ENCODE data around the gene FRMD6. TPM values are rescaled to one million over a fixed set of nuclear protein-coding genes. Genes with fewer than 3 reads are reported as not detected.
A peak's percentile ranks its signal among the peaks of the same experiment; 100 is the strongest.

Gene FRMD6
- total RNA-seq, 1 donor from 2014 or later: 104 TPM

DNA sequence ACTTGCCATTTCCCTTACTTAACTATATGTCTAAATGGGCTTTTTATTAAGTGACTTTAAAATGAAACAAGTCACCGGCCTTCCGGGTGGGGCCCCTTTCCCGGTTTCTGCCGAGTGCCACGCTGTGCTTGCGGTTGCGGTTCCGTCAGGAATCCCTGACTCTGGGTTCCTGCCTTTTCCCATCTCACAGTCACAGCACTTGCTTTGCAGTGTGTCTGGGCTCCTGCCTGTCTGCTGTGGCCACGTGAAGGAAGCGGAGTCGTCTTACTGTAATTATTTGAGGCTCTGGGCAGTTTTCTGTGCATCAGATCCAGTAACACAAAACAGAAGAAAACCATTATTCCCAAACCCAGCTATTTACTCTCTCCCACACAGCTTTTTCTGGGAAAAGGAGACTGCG is 44.0 kb upstream of the FRMD6 start:
- intact Hi-C loops (cut with DNase I): no loop called here
- H3K27ac ChIP-seq: no peak overlapping the region
- no peaks in the 10 kb centered on the region for H3K36me3 ChIP-seq
- H3K27me3 ChIP-seq: no peaks in the 10 kb centered on the region
- TF ChIP-seq, protein P1, sequence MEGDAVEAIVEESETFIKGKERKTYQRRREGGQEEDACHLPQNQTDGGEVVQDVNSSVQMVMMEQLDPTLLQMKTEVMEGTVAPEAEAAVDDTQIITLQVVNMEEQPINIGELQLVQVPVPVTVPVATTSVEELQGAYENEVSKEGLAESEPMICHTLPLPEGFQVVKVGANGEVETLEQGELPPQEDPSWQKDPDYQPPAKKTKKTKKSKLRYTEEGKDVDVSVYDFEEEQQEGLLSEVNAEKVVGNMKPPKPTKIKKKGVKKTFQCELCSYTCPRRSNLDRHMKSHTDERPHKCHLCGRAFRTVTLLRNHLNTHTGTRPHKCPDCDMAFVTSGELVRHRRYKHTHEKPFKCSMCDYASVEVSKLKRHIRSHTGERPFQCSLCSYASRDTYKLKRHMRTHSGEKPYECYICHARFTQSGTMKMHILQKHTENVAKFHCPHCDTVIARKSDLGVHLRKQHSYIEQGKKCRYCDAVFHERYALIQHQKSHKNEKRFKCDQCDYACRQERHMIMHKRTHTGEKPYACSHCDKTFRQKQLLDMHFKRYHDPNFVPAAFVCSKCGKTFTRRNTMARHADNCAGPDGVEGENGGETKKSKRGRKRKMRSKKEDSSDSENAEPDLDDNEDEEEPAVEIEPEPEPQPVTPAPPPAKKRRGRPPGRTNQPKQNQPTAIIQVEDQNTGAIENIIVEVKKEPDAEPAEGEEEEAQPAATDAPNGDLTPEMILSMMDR (IDR thresholded peaks at IDR 0.05): no peak
- H3K9me3 ChIP-seq: no peaks in the 10 kb centered on the region
- H3K4me3 ChIP-seq: peak overlapping the region in 1 of 2 donors; percentile 21
- peaks cover 0 to 3% of the 10 kb centered on the region in 2 donors for H3K4me1 ChIP-seq
- DNase-seq (ENCODE audit: low spot score in 2 of 2): no peak

DNA sequence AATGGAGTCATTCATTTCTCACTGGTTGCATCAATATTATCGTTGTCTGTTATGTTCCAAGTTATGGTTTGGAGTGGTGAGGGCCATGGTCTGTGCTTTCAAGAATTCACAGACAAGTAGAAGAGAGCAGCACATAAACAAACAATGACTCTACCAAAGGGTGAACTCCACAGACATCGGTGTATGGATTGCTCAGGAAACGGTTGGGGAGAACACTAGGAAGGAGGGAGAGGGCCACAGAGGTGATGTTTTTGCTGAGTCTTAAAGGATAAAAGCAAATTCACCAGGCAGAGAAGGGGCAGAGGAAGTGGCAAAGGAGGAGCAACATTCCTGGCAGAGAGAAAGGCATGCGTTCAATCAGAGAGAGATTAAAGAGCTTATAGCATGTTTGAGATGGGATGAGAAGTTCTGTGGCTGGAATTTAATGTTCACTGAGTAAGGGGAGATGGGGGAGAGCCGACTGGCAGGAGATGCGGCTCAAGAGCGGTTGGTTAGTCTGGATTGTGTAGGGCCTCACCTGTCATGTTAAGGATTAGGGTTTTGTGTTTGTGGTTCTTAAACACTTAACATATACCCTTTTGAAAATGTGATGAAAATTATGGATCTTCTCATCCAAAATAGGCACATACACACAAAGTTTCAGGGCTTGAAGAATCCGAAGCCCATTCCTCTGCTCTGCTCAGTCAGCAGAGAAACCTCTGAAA is 42.3 kb upstream of the FRMD6 start:
- intact Hi-C loops (cut with DNase I): no loop called here
- Histone ChIP-seq H3K4me1 (peaks cover 0 to 3% of the 10 kb centered on the region in 2 donors), H3K27ac (no peak overlapping the region), H3K27me3 (no peaks in the 10 kb centered on the region), H3K36me3 (no peaks in the 10 kb centered on the region), H3K4me3 (no peak overlapping the region), H3K9me3 (no peaks in the 10 kb centered on the region)
- TF ChIP-seq, protein P1 (IDR thresholded peaks at IDR 0.05): no peak
- no peak for DNase-seq (ENCODE audit: low spot score in 2 of 2)

DNA sequence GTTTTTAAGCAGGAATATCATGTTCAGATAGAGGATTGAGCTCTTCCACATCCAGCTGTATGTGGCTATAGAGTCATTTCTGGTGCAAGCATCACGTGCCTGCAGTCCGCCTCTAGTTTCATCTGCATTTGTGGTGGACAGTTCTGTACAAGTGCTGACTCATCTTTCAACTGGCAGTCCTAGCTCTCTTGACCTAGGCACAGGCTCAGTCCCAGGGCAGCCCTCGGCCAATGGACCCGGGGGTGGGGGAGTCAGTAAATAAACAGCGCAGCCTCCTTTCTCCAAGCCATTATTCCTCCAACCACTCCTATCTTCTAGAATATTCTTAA is 41.8 kb upstream of the FRMD6 start:
- H3K27ac ChIP-seq: no peak overlapping the region
- H3K4me1 ChIP-seq: peaks cover 0 to 3% of the 10 kb centered on the region in 2 donors
- intact Hi-C loops (cut with DNase I): no loop called here
- no peak overlapping the region for H3K4me3 ChIP-seq
- no peaks in the 10 kb centered on the region for H3K27me3 ChIP-seq
- TF ChIP-seq, protein P1 (IDR thresholded peaks at IDR 0.05): no peak
- DNase-seq (ENCODE audit: low spot score in 2 of 2): no peak
- no peaks in the 10 kb centered on the region for H3K36me3 ChIP-seq
- no peaks in the 10 kb centered on the region for H3K9me3 ChIP-seq

DNA sequence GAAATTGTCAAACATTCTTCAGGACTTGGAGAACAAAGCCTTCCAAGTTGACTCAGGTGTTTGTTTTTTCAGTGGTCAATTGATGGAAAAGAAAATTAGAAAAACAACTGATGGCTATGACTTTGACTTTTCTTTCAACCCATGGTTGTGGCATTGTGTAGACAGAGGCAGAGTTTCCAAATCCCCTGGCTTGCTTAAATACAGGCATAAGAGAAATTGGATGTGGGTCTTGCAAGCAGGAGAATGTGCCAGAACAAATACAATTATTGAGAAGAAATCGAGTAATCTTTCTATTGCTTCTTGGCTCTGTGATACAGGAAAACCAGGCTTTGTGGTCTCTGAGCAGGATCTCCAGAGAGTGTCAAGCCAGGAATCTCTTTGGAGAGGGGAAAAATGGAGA is 40.9 kb upstream of the FRMD6 start:
- TF ChIP-seq, protein P1 (IDR thresholded peaks at IDR 0.05): no peak
- no peak overlapping the region for H3K4me3 ChIP-seq
- H3K27ac ChIP-seq: no peak overlapping the region
- intact Hi-C loops (cut with DNase I): no loop called here
- H3K9me3 ChIP-seq: no peaks in the 10 kb centered on the region
- H3K27me3 ChIP-seq: no peaks in the 10 kb centered on the region
- H3K36me3 ChIP-seq: no peaks in the 10 kb centered on the region
- H3K4me1 ChIP-seq: peaks cover 0 to 3% of the 10 kb centered on the region in 2 donors
- no peak for DNase-seq (ENCODE audit: low spot score in 2 of 2)

DNA sequence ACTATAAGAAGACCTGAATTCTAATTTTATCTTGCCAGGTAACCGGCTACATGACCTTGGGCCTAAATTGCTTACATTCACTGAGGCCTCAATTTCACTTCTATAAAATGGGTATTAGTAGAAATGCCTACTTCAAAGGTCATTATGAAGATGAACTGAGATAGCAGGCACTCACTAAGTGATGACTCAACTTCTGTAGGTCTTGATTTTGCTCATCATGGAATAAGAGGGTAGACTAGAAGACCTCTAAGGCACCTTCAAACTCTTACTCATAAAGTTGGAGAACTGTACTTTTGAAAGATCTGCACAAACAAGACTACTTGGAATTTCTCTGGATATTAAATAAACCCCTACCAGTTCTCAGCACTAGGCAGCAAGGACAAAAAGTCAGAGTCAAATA is 39.3 kb upstream of the FRMD6 start:
- Histone ChIP-seq H3K27ac (no peak overlapping the region), H3K4me1 (peaks cover 0 to 3% of the 10 kb centered on the region in 2 donors), H3K9me3 (no peaks in the 10 kb centered on the region), H3K4me3 (no peak overlapping the region), H3K27me3 (no peaks in the 10 kb centered on the region), H3K36me3 (no peaks in the 10 kb centered on the region)
- TF ChIP-seq, protein P1 (IDR thresholded peaks at IDR 0.05): no peak
- intact Hi-C loops (cut with DNase I): no loop called here
- DNase-seq (ENCODE audit: low spot score in 2 of 2): no peak

DNA sequence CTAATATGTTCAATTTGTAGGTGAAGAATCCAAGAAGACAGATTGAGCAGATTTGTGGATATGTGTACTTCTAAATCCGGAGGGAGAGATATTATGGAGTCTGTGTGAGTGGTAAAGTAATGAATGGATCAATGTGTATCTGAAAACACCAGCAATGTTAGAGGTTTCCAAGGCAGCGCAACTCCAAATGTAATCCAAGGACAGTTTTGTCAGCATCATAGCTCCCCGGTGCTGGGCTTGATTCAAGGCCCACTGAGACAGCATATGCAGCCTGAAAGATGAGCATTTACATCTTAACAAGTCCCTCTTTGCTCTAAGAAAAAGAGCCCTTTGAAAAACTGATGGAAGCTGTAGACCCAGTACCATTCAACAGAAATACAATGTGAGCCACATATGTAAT is 38.3 kb upstream of the FRMD6 start:
- Histone ChIP-seq H3K36me3 (no peaks in the 10 kb centered on the region), H3K27ac (no peak overlapping the region), H3K4me1 (no peaks in the 10 kb centered on the region), H3K4me3 (no peak overlapping the region), H3K27me3 (no peaks in the 10 kb centered on the region), H3K9me3 (no peaks in the 10 kb centered on the region)
- intact Hi-C loops (cut with DNase I): no loop called here
- DNase-seq (ENCODE audit: low spot score in 2 of 2): no peak
- TF ChIP-seq, protein P1 (IDR thresholded peaks at IDR 0.05): no peak
